OCI-LY7 (cell line): ENCODE data around the gene ABR. TPM values are rescaled to one million over a fixed set of nuclear protein-coding genes. Genes with fewer than 3 reads are reported as not detected.

Experiments
- BruUV-seq: library from RNA; stranded (reverse); fragments of 400-500 nt; replicated peaks from 2 replicates; lab custom pipeline; 2021; lab: Mats Ljungman, UMichigan
- CTCF ChIA-PET: fragments of 300-600 bp; sonication (Branson Sonifier 250); formaldehyde crosslinking; loops from one replicate; lab custom pipeline; 2022; ENCODE audit warnings: antibody characterized with exemption; ENCODE audit not compliant: unreplicated experiment; lab: Charles Lee
- POLR2A ChIA-PET: fragments of 300-600 bp; sonication (Branson Sonifier 250); formaldehyde crosslinking; loops from one replicate; lab custom pipeline; 2022; ENCODE audit warnings: antibody characterized with exemption; lab: Charles Lee
- DNase-seq: peaks from one replicate; pipeline ENCODE4 v3.0.0-alpha.2; 2015; ENCODE audit warnings: low spot score
- H2AFZ ChIP-seq: fragments of 200-600 bp; sonication (generic), shearing (Covaris generic); 2 replicates; pipeline ENCODE4 v1.6.1; 2014; ENCODE audit warnings: mild to moderate bottlenecking, antibody characterized with exemption, low read length, moderate library complexity
- H3K27ac ChIP-seq: fragments of 200-600 bp; sonication (generic); 2 replicates; pipeline ENCODE4 v1.5.1; 2014; ENCODE audit warnings: mixed run types, low read depth, mild to moderate bottlenecking, moderate library complexity, low read length, inconsistent platforms; ENCODE audit not compliant: poor library complexity, severe bottlenecking
- H3K36me3 ChIP-seq: fragments of 200-600 bp; sonication (generic); 2 replicates; pipeline ENCODE4 v1.6.1; 2014; ENCODE audit warnings: mild to moderate bottlenecking, antibody characterized with exemption, low read length, moderate library complexity, mixed read lengths; ENCODE audit not compliant: insufficient read depth
- H3K4me1 ChIP-seq: fragments of 200-600 bp; sonication (generic); 2 replicates; pipeline ENCODE4 v1.5.1; 2014; ENCODE audit warnings: mild to moderate bottlenecking, low read length; ENCODE audit not compliant: insufficient read depth, poor library complexity, severe bottlenecking
- H3K4me2 ChIP-seq: fragments of 200-600 bp; sonication (generic); 2 replicates; pipeline ENCODE4 v1.6.1; 2014; ENCODE audit warnings: mild to moderate bottlenecking, low read length
- H3K4me3 ChIP-seq: fragments of 200-600 bp; sonication (generic); 2 replicates; pipeline ENCODE4 v1.5.1; 2014; ENCODE audit warnings: mild to moderate bottlenecking, low read depth, low read length; ENCODE audit not compliant: poor library complexity, severe bottlenecking
- H3K79me2 ChIP-seq: fragments of 200-600 bp; sonication (generic); 2 replicates; pipeline ENCODE4 v1.6.1; 2016; ENCODE audit warnings: low read depth, mild to moderate bottlenecking, low read length, moderate library complexity, mixed read lengths; ENCODE audit not compliant: insufficient read depth
- H3K9me2 ChIP-seq: fragments of 200-600 bp; sonication (generic); 2 replicates; pipeline ENCODE4 v1.6.1; 2016; ENCODE audit warnings: mild to moderate bottlenecking, low read length, mixed read lengths; ENCODE audit not compliant: insufficient read depth
- H3K9me3 ChIP-seq: fragments of 200-600 bp; sonication (generic); 2 replicates; pipeline ENCODE4 v1.6.1; 2014; ENCODE audit warnings: mild to moderate bottlenecking, mixed run types, low read length, mixed read lengths
- H4K20me1 ChIP-seq: fragments of 200-600 bp; sonication (generic); 2 replicates; pipeline ENCODE4 v1.6.1; 2014; ENCODE audit warnings: mild to moderate bottlenecking, antibody characterized with exemption, low read length, moderate library complexity, mixed read lengths; ENCODE audit not compliant: insufficient read depth
- CTCF ChIP-seq: fragments of 200-600 bp; sonication (generic); conservative IDR thresholded peaks from 2 replicates; pipeline ENCODE4 v1.5.1; 2014; ENCODE audit warnings: mild to moderate bottlenecking, antibody characterized with exemption, low read length, moderate library complexity, mixed read lengths
- EZH2phosphoT487 ChIP-seq: fragments of 200-600 bp; sonication (generic); IDR thresholded peaks from 2 replicates; pipeline ENCODE4 v1.6.1; 2018; ENCODE audit warnings: low read depth, borderline replicate concordance, mild to moderate bottlenecking, mixed run types, antibody characterized with exemption, low read length, moderate library complexity, mixed read lengths
- intact Hi-C: fragments of 100-400 bp; cut with micrococcal nuclease; formaldehyde crosslinking; loops from one replicate; pipeline ENCODE4 v1.10.0; 2022; ENCODE audit not compliant: unreplicated experiment
- total RNA-seq, 2 experiments: library from RNA; depleted of rRNA in 1 of 2; stranded (reverse); fragments of >200 nt in 1 of 2; shearing (Covaris generic) in 1 of 2; gene quantifications; 2 replicates each; pipeline ENCODE4 v1.2.3, GENCODE V29; 2014 to 2022

Gene ABR
- total RNA-seq, 2 experiments from 2014 or later: 164 to 181 TPM

- no peak overlapping the region for H2AFZ ChIP-seq
- no peaks in the 10 kb centered on the region for H3K9me3 ChIP-seq
- intact Hi-C loops: no loop called here
- no TSS peak for BruUV-seq
- H3K4me3 ChIP-seq: no peak overlapping the region
- no peaks in the 10 kb centered on the region for H3K79me2 ChIP-seq
- no peak overlapping the region for H3K4me2 ChIP-seq
- ChIA-PET CTCF (no interaction called here), POLR2A (no interaction called here)
- no peak overlapping the region for H3K27ac ChIP-seq
- peaks cover 1% of the 10 kb centered on the region for H3K4me1 ChIP-seq
- no peaks in the 10 kb centered on the region for H3K36me3 ChIP-seq
- no peak for DNase-seq
- no peaks in the 10 kb centered on the region for H4K20me1 ChIP-seq
- TF ChIP-seq CTCF (no peak), EZH2phosphoT487 (no peak)
- no peaks in the 10 kb centered on the region for H3K9me2 ChIP-seq
Measured at GRCh38 chr17:986322-986929, 193.4 kb downstream of the ABR start.

- ChIA-PET POLR2A (no interaction called here), CTCF (no interaction called here)
- intact Hi-C loops: no loop called here
- no peaks in the 10 kb centered on the region for H3K36me3 ChIP-seq
- peaks cover 17% of the 10 kb centered on the region for H3K4me1 ChIP-seq
- no peak overlapping the region for H2AFZ ChIP-seq
- BruUV-seq: no TSS peak
- DNase-seq: no peak
- no peak for TF ChIP-seq CTCF
- no peak for TF ChIP-seq EZH2phosphoT487
- H3K4me3 ChIP-seq: no peak overlapping the region
- H3K27ac ChIP-seq: no peak overlapping the region
- no peaks in the 10 kb centered on the region for H4K20me1 ChIP-seq
- H3K79me2 ChIP-seq: no peaks in the 10 kb centered on the region
- no peak overlapping the region for H3K4me2 ChIP-seq
- no peaks in the 10 kb centered on the region for H3K9me3 ChIP-seq
- no peaks in the 10 kb centered on the region for H3K9me2 ChIP-seq
Measured at GRCh38 chr17:983921-984320, 195.9 kb downstream of the ABR start.

GRCh38 chr17:981292-981658, 198.5 kb downstream of the ABR start:
- CTCF ChIA-PET: interaction anchor here (1.2 kb wide), 1 partner anchor 13 kb away, joined by 3 read pairs; no protein-coding TSS in a partner anchor
- peak overlapping the region; percentile 35; the same call in 1 of the 2 replicates for H3K4me2 ChIP-seq
- TF ChIP-seq CTCF: peak; percentile 28; the same call in 1 of the 2 replicates
- TF ChIP-seq EZH2phosphoT487: no peak

More at GRCh38 chr17:981292-981658, 198.5 kb downstream of the ABR start:
- H3K9me2 ChIP-seq: no peaks in the 10 kb centered on the region
- POLR2A ChIA-PET: no interaction called here
- no peaks in the 10 kb centered on the region for H3K9me3 ChIP-seq
- H3K27ac ChIP-seq: peak overlapping the region; percentile 67
- no peak overlapping the region for H3K4me3 ChIP-seq
- peak overlapping the region; percentile 37; the same call in 1 of the 2 replicates for H2AFZ ChIP-seq
- intact Hi-C loops: loop anchor here (1.0 to 2.0 kb wide), 5 partner anchors 15 to 569 kb away; no protein-coding TSS in a partner anchor
- H4K20me1 ChIP-seq: no peaks in the 10 kb centered on the region
- BruUV-seq: no TSS peak
- H3K79me2 ChIP-seq: no peaks in the 10 kb centered on the region
- DNase-seq: no peak
- H3K36me3 ChIP-seq: no peaks in the 10 kb centered on the region
- peaks cover 17% of the 10 kb centered on the region for H3K4me1 ChIP-seq
